Type B pancreatic cell (in vitro differentiated cells): Measurements from ENCODE around the gene TMEM259. TPM values are rescaled to one million over a fixed set of nuclear protein-coding genes. Genes with fewer than 3 reads are reported as not detected.

ENCODE experiments used
- DNase-seq: peaks from one replicate; pipeline ENCODE4 v3.0.0; 2021; ENCODE audit warnings: mixed read lengths; ENCODE audit not compliant: unreplicated experiment; ENCODE audit errors: extremely low spot score
- H3K27ac Mint-ChIP-seq: 2 replicates; pipeline ENCODE4 v1.8.0; 2021; ENCODE audit warnings: mild to moderate bottlenecking, mixed read lengths
- H3K27me3 Mint-ChIP-seq: 2 replicates; pipeline ENCODE4 v1.8.0; 2021; ENCODE audit warnings: mixed read lengths
- H3K36me3 Mint-ChIP-seq: 2 replicates; pipeline ENCODE4 v1.8.0; 2021; ENCODE audit warnings: mixed read lengths
- H3K4me1 Mint-ChIP-seq: one replicate; pipeline ENCODE4 v1.8.0; 2021; ENCODE audit warnings: mixed read lengths; ENCODE audit not compliant: unreplicated experiment
- H3K4me3 Mint-ChIP-seq: 2 replicates; pipeline ENCODE4 v1.8.0; 2021; ENCODE audit warnings: mild to moderate bottlenecking, mixed read lengths
- H3K9me3 Mint-ChIP-seq: 2 replicates; pipeline ENCODE4 v1.8.0; 2021; ENCODE audit warnings: mixed read lengths
- CTCF ChIP-seq: fragments of 200-600 bp; sonication (generic); conservative IDR thresholded peaks from 2 replicates; pipeline ENCODE4 v1.5.0; 2021; ENCODE audit warnings: antibody characterized with exemption, mild to moderate bottlenecking
- total RNA-seq: library from RNA; stranded (reverse); gene quantifications from 2 replicates; pipeline ENCODE4 v1.2.1, GENCODE V29; 2021; ENCODE audit warnings: low replicate concordance

Gene TMEM259
- total RNA-seq, 1 donor from 2014 or later, result 173 TPM

- TF ChIP-seq CTCF, result no peak
- Mint-ChIP-seq H3K27ac (peak overlapping the region; percentile 84), H3K36me3 (no peaks in the 10 kb centered on the region), H3K4me3 (peak overlapping the region; percentile 92), H3K4me1 (peaks cover 21% of the 10 kb centered on the region), H3K9me3 (no peaks in the 10 kb centered on the region), H3K27me3 (peaks cover 6% of the 10 kb centered on the region)
- no peak for DNase-seq
These were observed 699 bp downstream of the TMEM259 start for GRCh38 chr19:1019980-1020867.

GRCh38 chr19:1019616-1019961 lies 1.3 kb downstream of the TMEM259 start:
- no peaks in the 10 kb centered on the region for H3K36me3 Mint-ChIP-seq
- TF ChIP-seq CTCF, result no peak
- no peak for DNase-seq
- peak overlapping the region; percentile 92 for H3K4me3 Mint-ChIP-seq
- H3K27me3 Mint-ChIP-seq, result peaks cover 6% of the 10 kb centered on the region
- no peaks in the 10 kb centered on the region for H3K9me3 Mint-ChIP-seq
- peak overlapping the region; percentile 84 for H3K27ac Mint-ChIP-seq
- H3K4me1 Mint-ChIP-seq, result peaks cover 21% of the 10 kb centered on the region

GRCh38 chr19:1018932-1019615 lies 1.8 kb downstream of the TMEM259 start:
- H3K9me3 Mint-ChIP-seq, result no peaks in the 10 kb centered on the region
- no peak for TF ChIP-seq CTCF
- H3K36me3 Mint-ChIP-seq, result no peaks in the 10 kb centered on the region
- H3K4me3 Mint-ChIP-seq, result peak overlapping the region; percentile 92
- H3K27ac Mint-ChIP-seq, result peak overlapping the region; percentile 61
- peaks cover 21% of the 10 kb centered on the region for H3K4me1 Mint-ChIP-seq
- no peak for DNase-seq
- H3K27me3 Mint-ChIP-seq, result peaks cover 6% of the 10 kb centered on the region

GRCh38 chr19:1018393-1018792 lies 2.5 kb downstream of the TMEM259 start:
- Mint-ChIP-seq H3K27ac (peak overlapping the region; percentile 61), H3K4me3 (peak overlapping the region; percentile 75), H3K36me3 (no peaks in the 10 kb centered on the region), H3K27me3 (peaks cover 6% of the 10 kb centered on the region), H3K4me1 (peaks cover 21% of the 10 kb centered on the region), H3K9me3 (no peaks in the 10 kb centered on the region)
- no peak for DNase-seq
- no peak for TF ChIP-seq CTCF

GRCh38 chr19:1017906-1018305 lies 3.0 kb downstream of the TMEM259 start:
- Mint-ChIP-seq H3K27ac (no peak overlapping the region), H3K36me3 (no peaks in the 10 kb centered on the region), H3K4me1 (peaks cover 21% of the 10 kb centered on the region), H3K9me3 (no peaks in the 10 kb centered on the region), H3K4me3 (no peak overlapping the region), H3K27me3 (peaks cover 6% of the 10 kb centered on the region)
- TF ChIP-seq CTCF, result no peak
- DNase-seq, result no peak
